Effector memory CD8-positive, alpha-beta T cell (primary cell): ENCODE results near the gene SRGAP2.
"Not testable (repeated sequence)": the region's sequence is repeated elsewhere in the genome, so short reads cannot be mapped to it uniquely, and the experiment has no call there.

Experiments used
- ATAC-seq: fragments of 150-1000 bp; cut with Tn5 transposase; replicated peaks from 2 replicates; pipeline ENCODE4 v1.10.0; 2021; ENCODE audit warnings: mild to moderate bottlenecking, moderate library complexity
- DNase-seq, 3 experiments: peaks; one replicate each; pipeline ENCODE4 v3.0.0; 2021
- H3K27ac Mint-ChIP-seq, 2 donors: one replicate each; pipeline ENCODE4 v1.8.0; 2022; ENCODE audit warnings: mild to moderate bottlenecking in 2 of 2, mixed read lengths in 2 of 2, moderate library complexity in 2 of 2
- H3K27me3 Mint-ChIP-seq, 2 donors: one replicate each; pipeline ENCODE4 v1.8.0; 2022; ENCODE audit warnings: mixed read lengths in 2 of 2
- H3K36me3 Mint-ChIP-seq: one replicate; pipeline ENCODE4 v1.8.0; 2022; ENCODE audit warnings: mild to moderate bottlenecking, moderate library complexity, mixed read lengths; ENCODE audit not compliant: insufficient read depth
- H3K4me1 Mint-ChIP-seq, 2 donors: one replicate each; pipeline ENCODE4 v1.8.0; 2022; ENCODE audit warnings: low read depth in 2 of 2, mixed read lengths in 2 of 2
- H3K4me3 Mint-ChIP-seq, 2 donors: one replicate each; pipeline ENCODE4 v1.8.0; 2022; ENCODE audit warnings: mild to moderate bottlenecking in 2 of 2, mixed read lengths in 2 of 2, moderate library complexity in 2 of 2
- H3K9me3 Mint-ChIP-seq, 2 donors: one replicate each; pipeline ENCODE4 v1.8.0; 2022; ENCODE audit warnings: mixed read lengths in 2 of 2

The SRGAP2 gene

GRCh38 chr1:206220332-206221000 is 17.1 kb downstream of the SRGAP2 start:
- H3K36me3 Mint-ChIP-seq, H3K9me3 Mint-ChIP-seq, H3K27ac Mint-ChIP-seq, ATAC-seq, H3K4me1 Mint-ChIP-seq, H3K27me3 Mint-ChIP-seq, H3K4me3 Mint-ChIP-seq, DNase-seq: not testable (repeated sequence)

- not testable (repeated sequence) for H3K4me1 Mint-ChIP-seq, H3K9me3 Mint-ChIP-seq, DNase-seq, H3K4me3 Mint-ChIP-seq, H3K27ac Mint-ChIP-seq, H3K27me3 Mint-ChIP-seq, H3K36me3 Mint-ChIP-seq, ATAC-seq
These were observed 18.2 kb downstream of the SRGAP2 start for GRCh38 chr1:206221585-206221984.

- H3K4me3 Mint-ChIP-seq, H3K27me3 Mint-ChIP-seq, H3K27ac Mint-ChIP-seq, H3K4me1 Mint-ChIP-seq, H3K36me3 Mint-ChIP-seq, ATAC-seq, H3K9me3 Mint-ChIP-seq, DNase-seq: not testable (repeated sequence)
These were observed 20.9 kb downstream of the SRGAP2 start for GRCh38 chr1:206224190-206224776.

- not testable (repeated sequence) for H3K27me3 Mint-ChIP-seq, H3K36me3 Mint-ChIP-seq, H3K9me3 Mint-ChIP-seq, H3K27ac Mint-ChIP-seq, DNase-seq, H3K4me1 Mint-ChIP-seq, ATAC-seq, H3K4me3 Mint-ChIP-seq
These were observed 22.0 kb downstream of the SRGAP2 start for GRCh38 chr1:206225386-206225785.

GRCh38 chr1:206226886-206227285 is 23.5 kb downstream of the SRGAP2 start:
- not testable (repeated sequence) for DNase-seq, H3K9me3 Mint-ChIP-seq, H3K36me3 Mint-ChIP-seq, H3K27ac Mint-ChIP-seq, H3K4me3 Mint-ChIP-seq, H3K27me3 Mint-ChIP-seq, ATAC-seq, H3K4me1 Mint-ChIP-seq

- ATAC-seq, H3K4me1 Mint-ChIP-seq, H3K36me3 Mint-ChIP-seq: not testable (repeated sequence)
These were observed 25.9 kb downstream of the SRGAP2 start for GRCh38 chr1:206229286-206229685.

GRCh38 chr1:206231989-206232388 is 28.6 kb downstream of the SRGAP2 start:
- ATAC-seq, H3K4me1 Mint-ChIP-seq, DNase-seq, H3K9me3 Mint-ChIP-seq, H3K27ac Mint-ChIP-seq, H3K27me3 Mint-ChIP-seq, H3K4me3 Mint-ChIP-seq, H3K36me3 Mint-ChIP-seq: not testable (repeated sequence)

More at GRCh38 chr1:206229286-206229685, 25.9 kb downstream of the SRGAP2 start:
- H3K4me3 Mint-ChIP-seq, DNase-seq, H3K27ac Mint-ChIP-seq, H3K9me3 Mint-ChIP-seq, H3K27me3 Mint-ChIP-seq: not testable (repeated sequence)

- H3K36me3 Mint-ChIP-seq, H3K9me3 Mint-ChIP-seq, H3K27me3 Mint-ChIP-seq, DNase-seq, H3K4me1 Mint-ChIP-seq, H3K27ac Mint-ChIP-seq, H3K4me3 Mint-ChIP-seq: not testable (repeated sequence)
- peak; percentile 40 for ATAC-seq
These were observed 29.8 kb downstream of the SRGAP2 start for GRCh38 chr1:206232970-206233645.

- H3K27ac Mint-ChIP-seq, DNase-seq, H3K36me3 Mint-ChIP-seq, H3K4me3 Mint-ChIP-seq, H3K27me3 Mint-ChIP-seq, ATAC-seq, H3K9me3 Mint-ChIP-seq, H3K4me1 Mint-ChIP-seq: not testable (repeated sequence)
These were observed 31.0 kb downstream of the SRGAP2 start for GRCh38 chr1:206234189-206234916.

- DNase-seq, H3K4me1 Mint-ChIP-seq, H3K27ac Mint-ChIP-seq, H3K27me3 Mint-ChIP-seq, ATAC-seq, H3K4me3 Mint-ChIP-seq, H3K36me3 Mint-ChIP-seq, H3K9me3 Mint-ChIP-seq: not testable (repeated sequence)
These were observed 31.8 kb downstream of the SRGAP2 start for GRCh38 chr1:206235190-206235589.

- ATAC-seq, result peak; percentile 57
- H3K27ac Mint-ChIP-seq, H3K36me3 Mint-ChIP-seq, DNase-seq, H3K4me1 Mint-ChIP-seq, H3K9me3 Mint-ChIP-seq, H3K4me3 Mint-ChIP-seq, H3K27me3 Mint-ChIP-seq: not testable (repeated sequence)
These were observed 36.9 kb downstream of the SRGAP2 start for GRCh38 chr1:206240288-206240687.

- H3K4me1 Mint-ChIP-seq, H3K27ac Mint-ChIP-seq, DNase-seq, H3K27me3 Mint-ChIP-seq, H3K4me3 Mint-ChIP-seq, H3K36me3 Mint-ChIP-seq, H3K9me3 Mint-ChIP-seq: not testable (repeated sequence)
- peak; percentile 72 for ATAC-seq
These were observed 40.0 kb downstream of the SRGAP2 start for GRCh38 chr1:206243335-206243734.

- H3K27ac Mint-ChIP-seq, H3K27me3 Mint-ChIP-seq, DNase-seq, H3K4me3 Mint-ChIP-seq, H3K4me1 Mint-ChIP-seq, ATAC-seq, H3K36me3 Mint-ChIP-seq, H3K9me3 Mint-ChIP-seq: not testable (repeated sequence)
These were observed 42.1 kb downstream of the SRGAP2 start for GRCh38 chr1:206245479-206245878.
